PC-3 (cell line): ENCODE data around the gene BARHL1. TPM values are rescaled to one million over a fixed set of nuclear protein-coding genes. Genes with fewer than 3 reads are reported as not detected.

Source experiments
- ATAC-seq: fragments of 200-7000 bp; cut with Tn5 transposase; 2 replicates; pipeline ENCODE4 v1.9.1; 2020; ENCODE audit warnings: mild to moderate bottlenecking, moderate library complexity
- BruUV-seq: library from RNA; stranded (reverse); fragments of 400-500 nt; replicated peaks from 2 replicates; lab custom pipeline; 2021; lab: Mats Ljungman, UMichigan
- CTCF ChIA-PET: fragments of 300-600 bp; sonication (Branson Sonifier 250); formaldehyde crosslinking; loops from one replicate; lab custom pipeline; 2022; ENCODE audit warnings: antibody characterized with exemption; lab: Charles Lee
- POLR2A ChIA-PET: fragments of 300-600 bp; sonication (Branson Sonifier 250); formaldehyde crosslinking; loops from one replicate; lab custom pipeline; 2022; ENCODE audit warnings: antibody characterized with exemption; ENCODE audit not compliant: unreplicated experiment; lab: Charles Lee
- DNase-seq: peaks from one replicate; pipeline ENCODE4 v3.0.0-alpha.2; 2015
- H2AFZ ChIP-seq: fragments of 300-600 bp; sonication (generic); 2 replicates; pipeline ENCODE4 v1.6.0; 2016; ENCODE audit warnings: antibody characterized with exemption, low read length
- H3F3A ChIP-seq: fragments of 300-600 bp; sonication (generic); one replicate; pipeline ENCODE4 v1.6.0; 2017; ENCODE audit warnings: antibody characterized with exemption, low read length, control low read depth, mild to moderate bottlenecking; ENCODE audit not compliant: unreplicated experiment
- H3K27ac ChIP-seq: fragments of 300-600 bp; sonication (generic); 2 replicates; pipeline ENCODE4 v1.5.1; 2016; ENCODE audit warnings: mild to moderate bottlenecking, low read length
- H3K27me3 ChIP-seq: fragments of 300-600 bp; sonication (generic); 2 replicates; pipeline ENCODE4 v1.6.1; 2016; ENCODE audit warnings: low read length, mixed read lengths
- H3K36me3 ChIP-seq: fragments of 300-600 bp; sonication (generic); 2 replicates; pipeline ENCODE4 v1.6.1; 2016; ENCODE audit warnings: low read depth, mixed run types, low read length, mixed read lengths
- H3K4me1 ChIP-seq: fragments of 300-600 bp; sonication (generic); 2 replicates; pipeline ENCODE4 v1.5.1; 2016; ENCODE audit warnings: low read length; ENCODE audit not compliant: insufficient read depth
- H3K4me2 ChIP-seq: fragments of 300-600 bp; sonication (generic); 2 replicates; pipeline ENCODE4 v1.6.0; 2016; ENCODE audit warnings: low read length
- H3K4me3 ChIP-seq: fragments of 300-600 bp; sonication (generic); 2 replicates; pipeline ENCODE4 v1.5.1; 2016; ENCODE audit warnings: mild to moderate bottlenecking, low read length, mixed read lengths
- H3K79me2 ChIP-seq: fragments of 300-600 bp; sonication (generic); 2 replicates; pipeline ENCODE4 v1.6.1; 2017; ENCODE audit warnings: low read length, mixed read lengths
- H3K9ac ChIP-seq: fragments of 300-600 bp; sonication (generic); 2 replicates; pipeline ENCODE4 v1.6.0; 2016; ENCODE audit warnings: mild to moderate bottlenecking, low read length
- H3K9me2 ChIP-seq: fragments of 300-600 bp; sonication (generic); replicated peaks from 2 replicates; pipeline ENCODE4 v1.6.1; 2016; ENCODE audit warnings: mixed run types, low read length, mixed read lengths
- H3K9me3 ChIP-seq: fragments of 300-600 bp; sonication (generic); 2 replicates; pipeline ENCODE4 v1.6.1; 2016; ENCODE audit warnings: low read length, mixed read lengths
- H4K20me1 ChIP-seq: fragments of 300-600 bp; sonication (generic); 2 replicates; pipeline ENCODE4 v1.6.1; 2016; ENCODE audit warnings: low read length, mixed read lengths
- EZH2 ChIP-seq: fragments of 300-600 bp; sonication (generic); IDR thresholded peaks from one replicate; pipeline ENCODE4 v1.6.1; 2017; ENCODE audit warnings: antibody characterized with exemption, mild to moderate bottlenecking, low read length; ENCODE audit not compliant: unreplicated experiment
- EZH2phosphoT487 ChIP-seq: fragments of 300-600 bp; sonication (generic); IDR thresholded peaks from 2 replicates; pipeline ENCODE4 v1.6.1; 2018; ENCODE audit warnings: mild to moderate bottlenecking, antibody characterized with exemption, low read length, borderline replicate concordance
- intact Hi-C: fragments of 100-400 bp; cut with micrococcal nuclease; formaldehyde crosslinking; loops from 2 replicates; pipeline ENCODE4 v1.9.0; 2023
- total RNA-seq: library from RNA; depleted of rRNA; stranded (reverse); fragments of >200 nt; gene quantifications from 2 replicates; pipeline ENCODE4 v1.2.3, GENCODE V29; 2014
- TF ChIP-seq, protein P1 (sequence below): fragments of 300-600 bp; sonication (generic); conservative IDR thresholded peaks from 2 replicates; pipeline ENCODE4 v1.5.1; 2017; ENCODE audit warnings: antibody characterized with exemption, low read depth, mild to moderate bottlenecking, low read length

BARHL1 gene
- total RNA-seq, 1 experiment from 2014 or later = not detected

DNA sequence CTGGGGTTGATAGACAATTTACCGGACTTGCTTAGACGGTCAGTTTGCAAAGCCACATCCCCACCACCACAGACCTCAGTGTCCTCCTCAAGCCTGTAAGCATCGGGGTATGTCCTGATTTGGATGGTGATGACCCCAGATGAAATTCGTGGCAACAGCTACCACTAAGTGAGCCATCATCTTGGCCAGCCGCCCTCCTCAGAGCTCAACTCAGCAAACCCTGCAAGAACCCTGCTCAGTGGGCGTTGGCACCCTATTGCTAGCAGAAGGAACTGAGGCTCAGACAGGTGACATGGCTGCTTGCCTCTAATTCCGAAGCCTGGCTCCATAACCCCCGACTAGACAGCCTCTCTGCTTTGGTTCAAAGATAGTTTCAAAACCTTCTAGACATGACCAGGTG is 41.4 kb upstream of the BARHL1 start:
- no TSS peak for BruUV-seq
- Histone ChIP-seq H2AFZ (no peak overlapping the region), H3K79me2 (no peaks in the 10 kb centered on the region), H3K4me3 (no peak overlapping the region), H3F3A (no peaks in the 10 kb centered on the region), H3K36me3 (no peaks in the 10 kb centered on the region), H3K4me1 (no peaks in the 10 kb centered on the region), H3K27me3 (no peaks in the 10 kb centered on the region), H4K20me1 (no peaks in the 10 kb centered on the region), H3K9me2 (no peaks in the 10 kb centered on the region), H3K9me3 (no peaks in the 10 kb centered on the region), H3K27ac (no peak overlapping the region), H3K4me2 (no peak overlapping the region), H3K9ac (no peak overlapping the region)
- CTCF ChIA-PET = no interaction called here
- TF ChIP-seq EZH2 = no peak
- no peak for DNase-seq
- no peak for ATAC-seq
- POLR2A ChIA-PET = no interaction called here
- intact Hi-C loops = no loop called here

DNA sequence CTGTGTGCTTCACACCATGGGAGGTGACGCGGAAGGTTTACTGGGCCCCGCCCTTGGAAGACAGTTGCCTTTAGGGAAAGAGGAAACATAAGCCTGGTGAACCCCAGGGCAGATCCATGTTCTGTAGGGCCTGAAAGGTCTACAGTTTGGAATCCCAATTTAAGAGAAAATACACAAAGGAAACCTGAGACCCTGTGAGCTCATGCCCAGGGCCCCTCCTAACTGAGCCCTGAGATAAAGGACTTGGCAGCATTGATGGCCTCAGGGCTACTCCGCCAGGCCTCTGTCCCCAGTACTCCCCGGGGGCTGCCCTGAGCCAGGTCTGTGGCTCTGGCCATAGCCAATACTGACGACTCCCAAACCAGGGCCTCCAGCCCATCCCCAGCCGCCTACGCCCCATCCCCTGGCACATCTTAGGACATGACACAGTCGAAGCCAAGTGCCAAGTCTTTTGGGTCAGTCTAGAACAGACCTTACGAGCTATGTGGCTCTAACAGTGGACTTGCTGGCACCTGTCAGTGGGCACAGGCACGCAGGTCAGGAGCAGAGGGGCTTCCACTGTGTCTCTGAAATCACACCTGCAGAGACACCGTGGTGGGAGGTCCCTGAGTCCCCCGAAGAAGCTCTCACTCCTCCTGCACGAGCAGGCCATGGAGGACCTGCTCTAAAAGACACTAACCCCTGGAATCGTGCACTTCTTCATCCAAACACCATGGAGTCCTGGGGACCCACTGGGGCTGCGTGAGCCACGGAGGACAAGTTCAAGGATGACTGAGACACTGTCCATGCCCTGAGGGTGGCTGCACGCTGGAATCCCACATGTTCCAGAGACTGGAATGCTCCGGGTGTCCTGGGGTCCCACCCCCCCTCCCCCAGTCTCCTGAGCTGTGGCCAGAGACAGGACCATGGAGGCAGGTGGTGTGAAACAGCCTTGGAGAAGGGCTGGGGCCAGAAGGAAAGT is 40.3 kb upstream of the BARHL1 start:
- no TSS peak for BruUV-seq
- Histone ChIP-seq H3K4me3 (no peak overlapping the region), H3K36me3 (no peaks in the 10 kb centered on the region), H3K79me2 (no peaks in the 10 kb centered on the region), H3K27ac (no peak overlapping the region), H3K9me2 (no peaks in the 10 kb centered on the region), H4K20me1 (no peaks in the 10 kb centered on the region), H3K4me1 (no peaks in the 10 kb centered on the region), H3K27me3 (no peaks in the 10 kb centered on the region), H2AFZ (no peak overlapping the region), H3K4me2 (no peak overlapping the region), H3K9me3 (no peaks in the 10 kb centered on the region), H3F3A (no peaks in the 10 kb centered on the region), H3K9ac (no peak overlapping the region)
- ChIA-PET CTCF (no interaction called here), POLR2A (no interaction called here)
- TF ChIP-seq, protein P1, sequence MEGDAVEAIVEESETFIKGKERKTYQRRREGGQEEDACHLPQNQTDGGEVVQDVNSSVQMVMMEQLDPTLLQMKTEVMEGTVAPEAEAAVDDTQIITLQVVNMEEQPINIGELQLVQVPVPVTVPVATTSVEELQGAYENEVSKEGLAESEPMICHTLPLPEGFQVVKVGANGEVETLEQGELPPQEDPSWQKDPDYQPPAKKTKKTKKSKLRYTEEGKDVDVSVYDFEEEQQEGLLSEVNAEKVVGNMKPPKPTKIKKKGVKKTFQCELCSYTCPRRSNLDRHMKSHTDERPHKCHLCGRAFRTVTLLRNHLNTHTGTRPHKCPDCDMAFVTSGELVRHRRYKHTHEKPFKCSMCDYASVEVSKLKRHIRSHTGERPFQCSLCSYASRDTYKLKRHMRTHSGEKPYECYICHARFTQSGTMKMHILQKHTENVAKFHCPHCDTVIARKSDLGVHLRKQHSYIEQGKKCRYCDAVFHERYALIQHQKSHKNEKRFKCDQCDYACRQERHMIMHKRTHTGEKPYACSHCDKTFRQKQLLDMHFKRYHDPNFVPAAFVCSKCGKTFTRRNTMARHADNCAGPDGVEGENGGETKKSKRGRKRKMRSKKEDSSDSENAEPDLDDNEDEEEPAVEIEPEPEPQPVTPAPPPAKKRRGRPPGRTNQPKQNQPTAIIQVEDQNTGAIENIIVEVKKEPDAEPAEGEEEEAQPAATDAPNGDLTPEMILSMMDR = no peak
- TF ChIP-seq EZH2phosphoT487 = no peak
- TF ChIP-seq EZH2 = no peak
- intact Hi-C loops = no loop called here
- DNase-seq = no peak
- no peak for ATAC-seq

DNA sequence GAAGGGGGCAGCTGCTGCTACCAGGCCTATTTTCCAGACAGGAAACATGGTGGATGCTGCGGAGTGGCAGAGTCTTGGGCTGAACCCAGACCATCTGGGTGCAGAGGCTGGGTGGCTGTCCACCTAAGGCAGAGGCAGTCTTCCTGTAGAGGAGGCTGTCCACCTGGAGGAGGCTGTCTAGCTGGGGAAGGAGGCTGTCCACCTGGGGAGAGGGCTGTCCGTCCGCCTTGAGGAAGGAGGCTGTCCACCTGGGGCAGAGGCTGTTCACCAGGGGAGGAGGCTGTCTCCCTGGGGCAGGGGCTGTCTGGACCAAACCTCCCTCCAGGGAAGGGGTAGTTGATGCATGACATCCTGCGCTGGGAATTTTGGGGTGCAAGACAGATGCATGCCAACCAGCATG is 39.2 kb upstream of the BARHL1 start:
- ChIA-PET POLR2A (no interaction called here), CTCF (interaction anchor here (0.6 kb wide), 1 partner anchor 107 kb away, joined by 5 read pairs; no protein-coding TSS in a partner anchor)
- H3K27me3 ChIP-seq = no peaks in the 10 kb centered on the region
- H3K4me1 ChIP-seq = no peaks in the 10 kb centered on the region
- H3K4me2 ChIP-seq = no peak overlapping the region
- no peaks in the 10 kb centered on the region for H3K36me3 ChIP-seq
- no peak overlapping the region for H3K9ac ChIP-seq
- DNase-seq (no peak), ATAC-seq (no peak)
- H4K20me1 ChIP-seq = no peaks in the 10 kb centered on the region
- H3K9me3 ChIP-seq = no peaks in the 10 kb centered on the region
- no peaks in the 10 kb centered on the region for H3K9me2 ChIP-seq
- no peaks in the 10 kb centered on the region for H3K79me2 ChIP-seq
- H2AFZ ChIP-seq = no peak overlapping the region
- intact Hi-C loops = no loop called here
- no peaks in the 10 kb centered on the region for H3F3A ChIP-seq
- no TSS peak for BruUV-seq
- no peak overlapping the region for H3K27ac ChIP-seq
- H3K4me3 ChIP-seq = no peak overlapping the region
- TF ChIP-seq, protein P1 = no peak
- no peak for TF ChIP-seq EZH2
- TF ChIP-seq EZH2phosphoT487 = no peak
